Endodermal cell (in vitro differentiated cells): ENCODE measurements around the gene BAIAP2L2. TPM values are rescaled to one million over a fixed set of nuclear protein-coding genes. Genes with fewer than 3 reads are reported as not detected.
A peak's percentile ranks its signal among the peaks of the same experiment; 100 is the strongest.

Experiments
- DNase-seq: peaks from one replicate; pipeline ENCODE4 v3.0.0-alpha.2; 2017
- H3K27ac ChIP-seq: 2 replicates; pipeline ENCODE4 v1.5.1; 2013; ENCODE audit warnings: mild to moderate bottlenecking, low read depth, low read length, moderate library complexity
- H3K27me3 ChIP-seq: 2 replicates; pipeline ENCODE4 v1.6.1; 2013; ENCODE audit warnings: mild to moderate bottlenecking, low read length, moderate library complexity; ENCODE audit not compliant: insufficient read depth, control insufficient read depth, poor library complexity, severe bottlenecking
- H3K36me3 ChIP-seq: 2 replicates; pipeline ENCODE4 v1.7.0; 2013; ENCODE audit warnings: mild to moderate bottlenecking, low read length, moderate library complexity; ENCODE audit not compliant: control insufficient read depth, insufficient read depth
- H3K4me1 ChIP-seq: one replicate; pipeline ENCODE4 v1.7.0; 2013; ENCODE audit warnings: low read length; ENCODE audit not compliant: control insufficient read depth, insufficient read depth
- H3K4me3 ChIP-seq: 2 replicates; pipeline ENCODE4 v1.5.1; 2013; ENCODE audit warnings: mild to moderate bottlenecking, low read length, moderate library complexity
- H3K9ac ChIP-seq: 2 replicates; pipeline ENCODE4 v1.6.1; 2013; ENCODE audit warnings: mild to moderate bottlenecking, low read length, moderate library complexity; ENCODE audit not compliant: poor library complexity, severe bottlenecking; ENCODE audit errors: extremely low read depth
- H3K9me3 ChIP-seq: 2 replicates; pipeline ENCODE4 v1.6.1; 2013; ENCODE audit warnings: mild to moderate bottlenecking, low read length, moderate library complexity; ENCODE audit not compliant: control insufficient read depth
- H3K27ac Mint-ChIP-seq: 2 replicates; pipeline ENCODE4 v1.8.0; 2020; ENCODE audit warnings: mixed read lengths
- H3K27me3 Mint-ChIP-seq: 2 replicates; pipeline ENCODE4 v1.8.0; 2021; ENCODE audit warnings: mild to moderate bottlenecking, mixed read lengths; ENCODE audit not compliant: insufficient read depth
- H3K36me3 Mint-ChIP-seq: 2 replicates; pipeline ENCODE4 v1.8.0; 2020; ENCODE audit warnings: low read depth, mixed read lengths
- H3K4me1 Mint-ChIP-seq: 2 replicates; pipeline ENCODE4 v1.8.0; 2020; ENCODE audit warnings: mixed read lengths
- H3K4me3 Mint-ChIP-seq: 2 replicates; pipeline ENCODE4 v1.8.0; 2020; ENCODE audit warnings: mild to moderate bottlenecking, moderate library complexity, mixed read lengths
- H3K9me3 Mint-ChIP-seq: 2 replicates; pipeline ENCODE4 v1.8.0; 2020; ENCODE audit warnings: mild to moderate bottlenecking, mixed read lengths
- CTCF ChIP-seq: fragments of 200-600 bp; sonication (generic); conservative IDR thresholded peaks from 2 replicates; pipeline ENCODE4 v1.5.0; 2021; ENCODE audit warnings: antibody characterized with exemption, mild to moderate bottlenecking
- WGBS, 2 experiments: methylation state at CpG; one replicate each; pipeline versions ENCODE4 v1.1.5 to v1.1.7; 2013; ENCODE audit warnings: missing lambda C conversion rate in 2 of 2, mixed read lengths in 1 of 2; ENCODE audit not compliant: insufficient coverage in 1 of 2, insufficient read length in 1 of 2; 5-methylcytosine and 5-hydroxymethylcytosine counted together
- total RNA-seq, 2 donors: library from RNA; stranded (reverse); fragmentation: NEBNext Ultra II Directional in 1 of 2; extraction: Animal tissue kit (Norgen Biotek cat#: 25700) in 1 of 2; gene quantifications; 2 replicates in 1 of 2; 3 replicates in 1 of 2; pipeline ENCODE4 v1.2.1, GENCODE V29; 2021

Gene BAIAP2L2
- total RNA-seq, 2 donors from 2014 or later, result 1.4 to 3.7 TPM

- H3K27me3 ChIP-seq, result peaks cover 3% of the 10 kb centered on the region
- no peak overlapping the region for H3K9ac ChIP-seq
- H3K4me3 ChIP-seq, result no peak overlapping the region
- Mint-ChIP-seq H3K27ac (no peak overlapping the region), H3K27me3 (no peaks in the 10 kb centered on the region), H3K36me3 (peaks cover 17% of the 10 kb centered on the region), H3K4me3 (no peak overlapping the region), H3K9me3 (no peaks in the 10 kb centered on the region), H3K4me1 (peaks cover 6% of the 10 kb centered on the region)
- H3K9me3 ChIP-seq, result no peaks in the 10 kb centered on the region
- peak; percentile 98 for TF ChIP-seq CTCF
- no peaks in the 10 kb centered on the region for H3K4me1 ChIP-seq
- H3K27ac ChIP-seq, result no peak overlapping the region
- WGBS, 2 experiments, result 61 to 69% methylated on average over 23 to 32 of the region's 32 CpGs
- H3K36me3 ChIP-seq, result no peaks in the 10 kb centered on the region
- peak; percentile 97 for DNase-seq
Measured at GRCh38 chr22:38114484-38115398, 4.3 kb upstream of the BAIAP2L2 start.

GRCh38 chr22:38112381-38112780 is 1.9 kb upstream of the BAIAP2L2 start:
- TF ChIP-seq CTCF, result no peak
- WGBS, 2 experiments, result 94% methylated on average over 6 to 22 of the region's 22 CpGs
- no peaks in the 10 kb centered on the region for H3K36me3 ChIP-seq
- peaks cover 4% of the 10 kb centered on the region for H3K27me3 ChIP-seq
- H3K36me3 Mint-ChIP-seq, result peaks cover 4% of the 10 kb centered on the region
- no peaks in the 10 kb centered on the region for H3K4me1 ChIP-seq
- no peak for DNase-seq
- no peak overlapping the region for H3K27ac Mint-ChIP-seq
- no peak overlapping the region for H3K27ac ChIP-seq
- no peaks in the 10 kb centered on the region for H3K27me3 Mint-ChIP-seq
- H3K4me3 ChIP-seq, result no peak overlapping the region
- H3K4me3 Mint-ChIP-seq, result no peak overlapping the region
- peaks cover 6% of the 10 kb centered on the region for H3K4me1 Mint-ChIP-seq
- H3K9me3 ChIP-seq, result no peaks in the 10 kb centered on the region
- no peaks in the 10 kb centered on the region for H3K9me3 Mint-ChIP-seq
- H3K9ac ChIP-seq, result no peak overlapping the region

GRCh38 chr22:38111925-38112355 is 1.5 kb upstream of the BAIAP2L2 start:
- Histone ChIP-seq H3K4me1 (no peaks in the 10 kb centered on the region), H3K27me3 (peaks cover 4% of the 10 kb centered on the region), H3K36me3 (no peaks in the 10 kb centered on the region), H3K9ac (no peak overlapping the region), H3K9me3 (no peaks in the 10 kb centered on the region), H3K27ac (no peak overlapping the region), H3K4me3 (no peak overlapping the region)
- peaks cover 6% of the 10 kb centered on the region for H3K4me1 Mint-ChIP-seq
- DNase-seq, result no peak
- WGBS, 2 experiments, result 90 to 96% methylated on average over 8 to 11 of the region's 11 CpGs
- H3K4me3 Mint-ChIP-seq, result no peak overlapping the region
- no peaks in the 10 kb centered on the region for H3K9me3 Mint-ChIP-seq
- H3K27ac Mint-ChIP-seq, result no peak overlapping the region
- no peaks in the 10 kb centered on the region for H3K27me3 Mint-ChIP-seq
- H3K36me3 Mint-ChIP-seq, result peaks cover 4% of the 10 kb centered on the region
- TF ChIP-seq CTCF, result no peak
